OCI-LY7 (cell line): Measurements from ENCODE around the gene ECEL1. TPM values are rescaled to one million over a fixed set of nuclear protein-coding genes. Genes with fewer than 3 reads are reported as not detected.

Source experiments
- BruUV-seq: library from RNA; stranded (reverse); fragments of 400-500 nt; replicated peaks from 2 replicates; lab custom pipeline; 2021; lab: Mats Ljungman, UMichigan
- CTCF ChIA-PET: fragments of 300-600 bp; sonication (Branson Sonifier 250); formaldehyde crosslinking; loops from one replicate; lab custom pipeline; 2022; ENCODE audit warnings: antibody characterized with exemption; ENCODE audit not compliant: unreplicated experiment; lab: Charles Lee
- POLR2A ChIA-PET: fragments of 300-600 bp; sonication (Branson Sonifier 250); formaldehyde crosslinking; loops from one replicate; lab custom pipeline; 2022; ENCODE audit warnings: antibody characterized with exemption; lab: Charles Lee
- DNase-seq: peaks from one replicate; pipeline ENCODE4 v3.0.0-alpha.2; 2015; ENCODE audit warnings: low spot score
- H2AFZ ChIP-seq: fragments of 200-600 bp; sonication (generic), shearing (Covaris generic); 2 replicates; pipeline ENCODE4 v1.6.1; 2014; ENCODE audit warnings: mild to moderate bottlenecking, antibody characterized with exemption, low read length, moderate library complexity
- H3K27ac ChIP-seq: fragments of 200-600 bp; sonication (generic); 2 replicates; pipeline ENCODE4 v1.5.1; 2014; ENCODE audit warnings: mixed run types, low read depth, mild to moderate bottlenecking, moderate library complexity, low read length, inconsistent platforms; ENCODE audit not compliant: poor library complexity, severe bottlenecking
- H3K36me3 ChIP-seq: fragments of 200-600 bp; sonication (generic); 2 replicates; pipeline ENCODE4 v1.6.1; 2014; ENCODE audit warnings: mild to moderate bottlenecking, antibody characterized with exemption, low read length, moderate library complexity, mixed read lengths; ENCODE audit not compliant: insufficient read depth
- H3K4me1 ChIP-seq: fragments of 200-600 bp; sonication (generic); 2 replicates; pipeline ENCODE4 v1.5.1; 2014; ENCODE audit warnings: mild to moderate bottlenecking, low read length; ENCODE audit not compliant: insufficient read depth, poor library complexity, severe bottlenecking
- H3K4me2 ChIP-seq: fragments of 200-600 bp; sonication (generic); 2 replicates; pipeline ENCODE4 v1.6.1; 2014; ENCODE audit warnings: mild to moderate bottlenecking, low read length
- H3K4me3 ChIP-seq: fragments of 200-600 bp; sonication (generic); 2 replicates; pipeline ENCODE4 v1.5.1; 2014; ENCODE audit warnings: mild to moderate bottlenecking, low read depth, low read length; ENCODE audit not compliant: poor library complexity, severe bottlenecking
- H3K79me2 ChIP-seq: fragments of 200-600 bp; sonication (generic); 2 replicates; pipeline ENCODE4 v1.6.1; 2016; ENCODE audit warnings: low read depth, mild to moderate bottlenecking, low read length, moderate library complexity, mixed read lengths; ENCODE audit not compliant: insufficient read depth
- H3K9me2 ChIP-seq: fragments of 200-600 bp; sonication (generic); 2 replicates; pipeline ENCODE4 v1.6.1; 2016; ENCODE audit warnings: mild to moderate bottlenecking, low read length, mixed read lengths; ENCODE audit not compliant: insufficient read depth
- H3K9me3 ChIP-seq: fragments of 200-600 bp; sonication (generic); 2 replicates; pipeline ENCODE4 v1.6.1; 2014; ENCODE audit warnings: mild to moderate bottlenecking, mixed run types, low read length, mixed read lengths
- H4K20me1 ChIP-seq: fragments of 200-600 bp; sonication (generic); 2 replicates; pipeline ENCODE4 v1.6.1; 2014; ENCODE audit warnings: mild to moderate bottlenecking, antibody characterized with exemption, low read length, moderate library complexity, mixed read lengths; ENCODE audit not compliant: insufficient read depth
- CTCF ChIP-seq: fragments of 200-600 bp; sonication (generic); conservative IDR thresholded peaks from 2 replicates; pipeline ENCODE4 v1.5.1; 2014; ENCODE audit warnings: mild to moderate bottlenecking, antibody characterized with exemption, low read length, moderate library complexity, mixed read lengths
- EZH2phosphoT487 ChIP-seq: fragments of 200-600 bp; sonication (generic); IDR thresholded peaks from 2 replicates; pipeline ENCODE4 v1.6.1; 2018; ENCODE audit warnings: low read depth, borderline replicate concordance, mild to moderate bottlenecking, mixed run types, antibody characterized with exemption, low read length, moderate library complexity, mixed read lengths
- intact Hi-C: fragments of 100-400 bp; cut with micrococcal nuclease; formaldehyde crosslinking; loops from one replicate; pipeline ENCODE4 v1.10.0; 2022; ENCODE audit not compliant: unreplicated experiment
- total RNA-seq, 2 experiments: library from RNA; depleted of rRNA in 1 of 2; stranded (reverse); fragments of >200 nt in 1 of 2; shearing (Covaris generic) in 1 of 2; gene quantifications; 2 replicates each; pipeline ENCODE4 v1.2.3, GENCODE V29; 2014 to 2022

Gene ECEL1
- total RNA-seq, 2 experiments from 2014 or later: not detected

- no peak overlapping the region for H3K4me3 ChIP-seq
- H3K9me2 ChIP-seq: no peaks in the 10 kb centered on the region
- H3K9me3 ChIP-seq: no peaks in the 10 kb centered on the region
- ChIA-PET POLR2A (interaction anchor here (0.6 kb wide), 1 partner anchor 1047 kb away, joined by 3 read pairs; no protein-coding TSS in a partner anchor), CTCF (no interaction called here)
- no peak overlapping the region for H2AFZ ChIP-seq
- H3K36me3 ChIP-seq: no peaks in the 10 kb centered on the region
- H3K4me1 ChIP-seq: peaks cover 24% of the 10 kb centered on the region
- intact Hi-C loops: loop anchor here (10.0 kb wide), 1 partner anchor 162 kb away; no protein-coding TSS in a partner anchor
- no peaks in the 10 kb centered on the region for H3K79me2 ChIP-seq
- no TSS peak for BruUV-seq
- H3K27ac ChIP-seq: no peak overlapping the region
- TF ChIP-seq CTCF: no peak
- no peaks in the 10 kb centered on the region for H4K20me1 ChIP-seq
- no peak for DNase-seq
- H3K4me2 ChIP-seq: no peak overlapping the region
Observed at GRCh38 chr2:232526372-232526941, 38.8 kb upstream of the ECEL1 start.

GRCh38 chr2:232525791-232526371, 38.2 kb upstream of the ECEL1 start, which contains the start of gene CHRND:
TSS of gene CHRND (plus strand) at chr2:232526160. CDS start at chr2:232526216, 56 bp downstream.
- no peaks in the 10 kb centered on the region for H4K20me1 ChIP-seq
- H3K4me1 ChIP-seq: peaks cover 19% of the 10 kb centered on the region
- BruUV-seq: no TSS peak
- CTCF ChIA-PET: no interaction called here
- no peaks in the 10 kb centered on the region for H3K36me3 ChIP-seq
- H3K4me2 ChIP-seq: no peak within 1 kb of the TSS
- TF ChIP-seq CTCF: no peak
- no peak for TF ChIP-seq EZH2phosphoT487
- H3K79me2 ChIP-seq: no peaks in the 10 kb centered on the region
- no peaks in the 10 kb centered on the region for H3K9me2 ChIP-seq
- intact Hi-C loops: loop anchor here (10.0 kb wide), 1 partner anchor 161 kb away; no protein-coding TSS in a partner anchor
- no peak within 1 kb of the TSS for H3K4me3 ChIP-seq
- no peak within 1 kb of the TSS for H2AFZ ChIP-seq
- POLR2A ChIA-PET: no interaction called here
- DNase-seq: no peak
- H3K27ac ChIP-seq: no peak within 1 kb of the TSS
- H3K9me3 ChIP-seq: no peaks in the 10 kb centered on the region

GRCh38 chr2:232525199-232525598, 37.6 kb upstream of the ECEL1 start:
- Histone ChIP-seq H3K4me1 (peaks cover 17% of the 10 kb centered on the region), H3K4me3 (no peak overlapping the region), H3K27ac (no peak overlapping the region), H3K79me2 (no peaks in the 10 kb centered on the region), H3K9me3 (no peaks in the 10 kb centered on the region), H4K20me1 (no peaks in the 10 kb centered on the region), H3K4me2 (no peak overlapping the region), H3K9me2 (no peaks in the 10 kb centered on the region), H3K36me3 (no peaks in the 10 kb centered on the region), H2AFZ (no peak overlapping the region)
- POLR2A ChIA-PET: no interaction called here
- CTCF ChIA-PET: no interaction called here
- BruUV-seq: no TSS peak
- TF ChIP-seq CTCF (no peak), EZH2phosphoT487 (no peak)
- DNase-seq: no peak
- intact Hi-C loops: loop anchor here (10.0 kb wide), 1 partner anchor 160 kb away; no protein-coding TSS in a partner anchor
